Measurements from ENCODE around the gene GSTO1.
A peak's percentile ranks its signal among the peaks of the same experiment; 100 is the strongest.
"Not testable (repeated sequence)": the region's sequence is repeated elsewhere in the genome, so short reads cannot be mapped to it uniquely, and the experiment has no call there.

The GSTO1 gene

DNA sequence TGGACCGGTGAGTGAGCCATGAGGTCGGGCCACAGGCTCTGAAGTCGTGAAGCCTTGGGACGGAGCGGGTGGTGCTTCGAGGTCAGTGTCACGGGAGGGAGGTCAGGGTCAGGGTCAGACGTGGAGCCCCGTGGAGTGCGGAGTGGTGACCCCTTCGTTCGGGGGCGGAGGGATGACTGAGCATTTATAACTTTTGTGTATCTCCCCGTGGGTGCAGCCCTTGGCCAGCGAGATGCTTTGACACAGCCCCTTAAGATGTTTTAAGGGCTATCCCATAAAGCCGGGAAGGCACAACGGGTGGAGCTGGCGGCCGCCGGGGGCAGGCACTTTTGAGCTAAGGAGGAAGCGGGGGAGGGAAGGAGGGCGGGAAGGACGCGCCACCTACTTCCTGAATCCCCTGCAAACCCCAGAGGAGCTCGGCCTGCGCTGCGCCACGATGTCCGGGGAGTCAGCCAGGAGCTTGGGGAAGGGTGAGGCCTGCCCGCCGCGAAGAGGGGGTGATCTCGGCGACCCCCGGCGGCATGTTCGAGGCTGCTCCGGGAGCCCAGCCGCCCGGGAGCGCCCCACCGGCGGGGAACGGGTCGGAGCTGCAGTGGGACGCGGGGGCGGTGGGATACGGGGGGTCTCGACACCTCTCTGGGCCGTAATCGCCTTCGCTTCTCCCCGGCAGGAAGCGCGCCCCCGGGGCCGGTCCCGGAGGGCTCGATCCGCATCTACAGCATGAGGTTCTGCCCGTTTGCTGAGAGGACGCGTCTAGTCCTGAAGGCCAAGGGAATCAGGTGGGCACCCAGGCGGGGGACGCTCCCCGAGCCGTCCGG is at the start of gene GSTO1:
Gene GSTO1 (plus strand): TSS at position 400 of the 818 bp plus-strand sequence. CDS start 37 bp downstream, at position 437.
- DNase-seq (ENCODE audit: low read depth, low spot score), result peak; percentile 78

DNA sequence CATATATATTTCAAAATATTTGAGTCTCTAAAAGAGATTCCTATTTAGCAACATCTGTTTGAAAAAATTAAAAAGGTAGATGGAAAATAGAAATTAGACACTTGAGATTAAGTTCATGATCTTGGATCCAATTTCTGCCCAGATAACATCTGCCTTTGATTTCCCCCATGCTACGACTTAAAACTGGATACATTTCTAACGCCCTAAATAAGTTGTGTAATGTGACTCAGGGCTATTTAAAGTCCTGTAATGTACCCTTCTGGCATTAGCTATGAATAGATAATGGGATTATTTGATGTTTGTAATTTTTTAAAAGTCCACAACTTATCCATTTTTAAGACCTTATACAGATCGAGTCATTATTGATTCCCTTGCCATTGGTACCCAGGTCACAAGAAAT is 46.0 kb upstream of the GSTO1 start:
- no peak for DNase-seq (ENCODE audit: low read depth, low spot score)

DNA sequence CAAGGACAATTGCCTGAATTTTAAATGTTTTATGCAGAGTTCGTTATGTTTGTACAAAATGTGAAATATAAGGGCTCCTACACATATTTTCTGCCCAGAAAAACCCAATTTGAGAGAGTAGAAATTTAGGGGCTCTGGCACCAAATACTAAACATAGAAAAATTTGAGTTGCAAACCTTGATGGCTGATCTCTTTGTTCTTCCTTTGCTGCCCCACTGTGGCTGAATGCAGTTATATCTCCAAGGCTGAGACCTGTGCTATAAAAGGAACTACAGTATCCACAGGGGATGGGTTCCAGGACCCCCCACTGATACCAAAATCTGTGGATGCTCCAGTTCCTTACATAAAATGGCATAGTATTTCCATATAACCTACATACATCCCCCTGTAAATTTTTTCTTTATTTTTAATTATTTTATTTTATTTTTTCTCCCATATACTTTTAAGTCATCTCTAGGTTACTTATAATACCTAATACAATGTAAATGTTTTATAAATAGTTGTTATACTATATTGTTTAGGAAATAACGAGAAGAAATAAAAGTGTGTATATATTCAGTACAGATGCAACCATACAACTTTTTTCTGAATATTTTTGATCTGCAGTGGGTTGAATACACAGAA is 45.0 kb upstream of the GSTO1 start:
- peak; percentile 61 for DNase-seq (ENCODE audit: low read depth, low spot score)

DNA sequence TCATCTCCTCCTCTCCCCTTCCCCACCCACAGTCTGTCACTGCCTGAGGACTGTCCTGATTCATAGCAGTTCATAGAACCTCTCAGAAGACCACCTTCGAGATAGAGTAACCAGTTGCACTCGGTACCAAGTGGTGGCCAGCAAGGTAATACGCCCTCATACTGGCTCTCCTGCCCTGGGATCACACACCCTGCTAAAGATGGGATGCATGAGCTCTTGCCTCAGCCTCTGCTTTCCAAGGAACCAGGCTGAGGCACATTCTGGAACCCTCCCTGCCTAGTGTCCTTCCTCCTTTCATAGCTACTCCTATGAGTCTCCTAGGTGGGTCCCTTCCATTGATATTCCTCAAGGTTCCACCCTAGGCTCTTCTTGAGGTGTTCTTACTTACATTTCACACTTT is 38.1 kb upstream of the GSTO1 start:
- no peak for DNase-seq (ENCODE audit: low read depth, low spot score)

DNA sequence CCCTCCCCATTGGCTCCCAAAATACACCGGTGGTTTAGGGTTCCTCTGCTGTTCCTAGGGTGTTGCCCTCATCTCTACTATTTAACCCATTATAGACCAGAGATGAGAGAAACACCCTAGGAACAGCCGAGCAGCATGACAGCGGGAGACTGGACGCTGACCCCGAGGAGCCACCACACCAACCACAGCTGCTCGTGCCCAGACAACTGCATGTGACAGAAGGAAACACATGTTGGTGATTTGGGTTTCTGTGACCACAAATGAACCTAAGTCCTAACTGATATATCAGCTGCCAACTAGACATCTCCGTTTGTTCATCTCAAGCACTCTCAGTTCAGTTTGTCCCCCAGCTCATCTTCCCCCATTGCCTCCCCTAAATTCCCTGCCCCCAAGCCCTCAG is 35.9 kb upstream of the GSTO1 start:
- no peak for DNase-seq (ENCODE audit: low read depth, low spot score)

DNA sequence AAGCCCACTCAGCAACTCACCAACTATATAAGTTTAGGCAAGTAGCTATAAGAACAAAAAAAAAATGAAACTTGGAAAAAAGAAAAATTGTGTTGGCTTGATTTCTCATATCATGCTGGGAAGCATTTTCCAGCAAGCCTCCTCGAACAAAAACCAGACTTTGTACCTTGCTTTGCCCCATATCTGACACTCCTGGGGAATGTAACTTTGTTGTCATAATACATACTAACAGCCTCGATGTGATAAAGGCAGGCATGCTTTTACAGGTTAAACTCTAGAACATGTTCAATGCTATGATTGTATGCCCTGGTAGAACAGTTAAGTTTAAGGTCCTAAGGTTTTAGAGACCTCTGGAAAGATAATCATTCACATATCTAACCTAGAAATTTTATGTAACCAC is 34.2 kb upstream of the GSTO1 start:
- DNase-seq (ENCODE audit: low read depth, low spot score), result no peak

DNA sequence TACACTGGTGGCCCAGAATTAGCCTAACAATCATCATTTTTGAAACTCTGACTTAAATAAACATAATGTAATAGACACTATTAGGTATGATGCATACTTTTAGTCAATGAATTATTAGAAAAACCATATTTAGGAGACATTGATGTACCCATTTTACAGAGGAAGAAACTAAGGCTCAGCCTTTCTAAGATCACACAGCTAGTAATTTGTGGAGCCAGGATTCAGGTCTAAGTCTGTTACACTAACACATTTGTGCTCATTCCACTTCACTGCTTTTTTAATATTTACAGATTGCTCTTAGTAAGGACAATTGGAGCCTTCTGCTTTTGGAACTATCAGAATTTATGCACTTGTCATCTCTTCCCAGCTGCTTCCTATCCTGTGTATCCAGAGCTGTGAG is 31.4 kb upstream of the GSTO1 start:
- DNase-seq (ENCODE audit: low read depth, low spot score), result no peak

DNA sequence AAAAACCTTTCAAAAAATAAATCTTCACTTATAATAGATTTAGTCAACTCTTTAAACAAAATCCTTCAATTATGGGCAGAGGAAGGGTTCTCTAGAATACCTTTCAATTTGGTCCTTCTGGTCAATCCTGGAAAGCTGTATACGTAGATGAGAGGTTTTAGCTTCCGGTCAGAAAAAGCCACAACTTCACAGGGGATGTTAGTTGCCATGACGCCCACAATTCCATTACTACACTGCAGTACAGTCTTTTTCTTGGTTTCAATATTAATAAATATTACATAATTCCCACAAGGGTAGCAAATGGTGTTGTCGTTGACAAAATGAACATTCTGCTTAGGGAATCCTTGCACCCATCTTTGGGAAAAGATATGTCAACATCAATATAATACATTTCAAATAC is 24.2 kb upstream of the GSTO1 start:
- no peak for DNase-seq (ENCODE audit: low read depth, low spot score)

DNA sequence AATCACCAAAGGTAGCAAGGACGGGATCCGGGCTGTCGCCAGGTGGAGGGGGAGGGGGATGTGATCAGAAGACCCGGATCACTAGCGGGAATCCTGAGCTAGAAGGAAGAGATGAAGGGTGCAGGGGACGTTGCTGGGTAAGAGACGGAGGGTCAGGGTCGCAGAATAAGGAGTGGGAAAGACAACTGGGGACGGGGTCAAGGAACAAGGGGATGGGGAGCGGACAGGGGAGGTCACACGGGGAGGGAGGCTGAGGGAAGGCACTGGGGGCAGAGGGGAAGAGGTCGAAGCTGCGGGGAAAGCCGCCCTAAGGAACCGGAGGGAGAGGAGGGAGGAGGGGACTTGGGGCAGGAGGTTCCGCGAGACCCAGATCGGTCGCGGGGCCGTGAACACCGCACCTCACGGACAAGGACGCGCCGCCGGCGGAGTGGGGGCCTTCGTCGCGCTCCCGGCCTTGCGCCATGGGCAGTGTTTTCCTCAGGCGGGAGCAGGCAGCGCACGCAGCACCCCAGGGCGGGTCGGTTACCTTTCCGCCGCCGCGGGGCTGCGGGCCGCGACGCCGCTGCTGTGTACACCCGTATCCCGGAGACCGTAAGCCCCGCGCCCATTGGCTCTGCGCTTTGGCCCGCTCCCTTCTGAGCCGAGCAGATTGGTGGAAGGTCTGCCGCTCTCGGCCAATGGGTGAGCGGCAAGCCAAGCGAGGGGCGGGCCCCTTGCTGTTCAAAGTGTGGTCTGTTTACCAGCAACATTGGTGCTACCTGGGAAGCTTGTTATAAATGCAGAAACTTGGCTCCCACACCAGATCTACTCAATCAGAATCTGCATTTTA is 22.7 kb upstream of the GSTO1 start, which contains the start of gene CFAP43:
Gene CFAP43 (minus strand): TSS at position 581 of the 829 bp plus-strand sequence. CDS start 118 bp downstream, at position 463.
- DNase-seq (ENCODE audit: low read depth, low spot score), result peak; percentile 98

DNA sequence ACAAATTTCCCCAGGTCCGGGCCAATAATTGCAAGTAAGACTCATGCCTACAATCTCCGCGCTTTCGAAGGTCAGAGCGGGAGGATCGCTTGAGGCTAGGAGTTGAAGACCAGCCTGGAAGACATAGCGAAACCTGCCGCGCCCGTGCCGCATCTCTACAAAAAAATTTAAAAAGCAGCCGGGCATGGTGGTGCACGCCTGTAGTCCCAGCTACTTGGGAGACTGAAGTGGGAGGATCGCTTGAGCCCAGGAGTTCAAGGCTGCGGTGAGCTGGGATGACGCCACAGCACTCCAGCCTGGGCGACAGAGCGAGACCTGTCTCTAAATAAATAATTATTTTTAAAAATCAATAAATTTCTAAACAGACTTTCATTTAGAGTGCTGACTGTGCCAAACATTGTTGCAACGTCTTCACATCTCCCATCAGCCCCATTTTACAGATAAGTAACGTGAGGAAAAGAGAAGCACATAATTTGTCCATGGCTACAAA is 22.0 kb upstream of the GSTO1 start:
- DNase-seq (ENCODE audit: low read depth, low spot score), result no peak

DNA sequence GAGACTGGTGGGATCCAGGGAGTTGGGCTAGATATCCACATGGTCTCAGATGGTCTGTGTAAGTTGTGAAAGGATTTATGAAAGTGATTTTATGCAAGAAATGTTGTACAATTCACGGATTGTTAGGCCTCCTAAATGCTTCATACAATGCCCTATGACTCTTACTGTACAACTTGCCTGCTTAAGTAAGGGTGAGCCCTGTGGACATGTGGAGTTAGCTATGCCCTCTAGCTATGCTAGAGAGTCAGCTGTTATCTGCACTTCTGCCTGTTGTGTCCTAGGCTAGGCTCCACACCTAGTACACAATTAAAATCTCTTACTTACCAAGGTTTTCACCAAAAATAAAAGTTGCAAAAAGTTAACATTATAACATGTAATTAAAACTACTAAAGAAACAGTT is 20.9 kb upstream of the GSTO1 start:
- no peak for DNase-seq (ENCODE audit: low read depth, low spot score)

DNA sequence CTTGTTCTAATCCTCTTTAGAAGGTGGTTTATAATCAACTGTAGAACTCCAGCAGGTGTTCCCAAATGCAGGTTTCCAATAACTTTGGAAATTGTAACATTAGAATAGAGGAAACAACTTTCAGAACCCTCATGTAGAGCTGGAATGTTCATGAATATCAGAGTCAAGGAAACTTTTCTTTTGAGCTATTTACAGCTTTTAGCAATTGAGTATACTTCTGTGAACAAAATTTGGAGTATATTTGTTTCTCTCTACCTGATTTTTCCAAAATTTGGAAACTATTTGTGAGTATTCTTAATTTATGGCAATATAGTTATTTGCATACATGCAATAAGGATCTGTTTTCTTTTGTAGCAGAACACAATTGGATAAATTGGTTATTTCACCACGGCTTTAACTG is 19.8 kb upstream of the GSTO1 start:
- DNase-seq (ENCODE audit: low read depth, low spot score), result no peak

DNA sequence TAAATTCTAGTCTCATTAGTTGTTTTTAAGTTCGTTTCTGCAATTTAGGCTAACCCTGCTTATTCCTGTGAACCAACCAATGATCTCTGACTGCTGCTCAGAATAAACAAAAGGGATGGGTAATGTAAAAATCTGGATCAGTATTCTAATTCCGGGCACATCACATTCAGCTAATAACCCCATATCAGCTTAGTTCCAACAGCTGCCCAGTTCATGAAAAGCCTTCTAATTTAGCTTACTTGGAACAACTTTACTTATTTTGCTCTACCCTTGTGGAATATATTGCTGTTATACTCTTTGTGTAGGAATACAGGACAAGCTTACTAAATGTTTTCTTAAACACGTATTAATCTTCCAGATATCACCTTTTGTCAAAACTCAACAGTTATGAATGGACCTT is 18.9 kb upstream of the GSTO1 start:
- no peak for DNase-seq (ENCODE audit: low read depth, low spot score)

DNA sequence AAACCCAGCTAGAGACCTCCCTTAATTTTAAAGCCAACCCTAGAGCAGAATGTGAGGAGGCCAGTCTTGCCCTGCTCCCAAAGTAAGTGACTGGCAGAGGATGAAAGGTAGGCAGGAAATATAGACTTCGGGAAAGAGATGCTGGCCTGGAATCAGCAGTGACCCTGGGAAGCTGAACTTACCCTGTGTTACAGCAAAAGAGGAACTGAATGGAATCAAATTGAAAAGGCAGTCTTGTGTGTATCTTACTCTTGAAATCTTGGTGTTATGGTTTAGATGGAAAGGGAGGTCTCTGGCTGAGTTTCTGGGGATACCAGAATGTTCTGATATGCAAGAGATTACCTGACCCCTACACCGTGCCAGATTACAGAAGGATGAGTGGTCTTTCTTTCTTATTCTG is 14.6 kb upstream of the GSTO1 start:
- no peak for DNase-seq (ENCODE audit: low read depth, low spot score)

DNA sequence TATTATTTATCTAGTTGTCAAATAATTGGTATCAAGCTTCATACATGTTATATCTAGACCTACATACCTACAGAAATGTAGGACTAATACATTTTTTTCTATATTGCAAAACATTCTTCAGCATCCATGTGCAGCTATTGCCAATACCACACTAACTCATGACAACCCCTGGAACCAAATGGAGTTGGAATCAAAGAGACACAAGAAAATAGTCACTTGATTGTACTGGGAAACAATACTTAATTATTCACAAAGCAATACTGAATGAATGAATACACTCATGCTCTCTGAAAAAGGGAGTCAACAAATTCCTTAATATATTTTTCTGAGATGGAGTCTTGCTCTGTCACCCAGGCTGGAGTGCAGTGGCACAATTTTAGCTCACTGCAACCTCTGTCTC is 12.1 kb upstream of the GSTO1 start:
- no peak for DNase-seq (ENCODE audit: low read depth, low spot score)

DNA sequence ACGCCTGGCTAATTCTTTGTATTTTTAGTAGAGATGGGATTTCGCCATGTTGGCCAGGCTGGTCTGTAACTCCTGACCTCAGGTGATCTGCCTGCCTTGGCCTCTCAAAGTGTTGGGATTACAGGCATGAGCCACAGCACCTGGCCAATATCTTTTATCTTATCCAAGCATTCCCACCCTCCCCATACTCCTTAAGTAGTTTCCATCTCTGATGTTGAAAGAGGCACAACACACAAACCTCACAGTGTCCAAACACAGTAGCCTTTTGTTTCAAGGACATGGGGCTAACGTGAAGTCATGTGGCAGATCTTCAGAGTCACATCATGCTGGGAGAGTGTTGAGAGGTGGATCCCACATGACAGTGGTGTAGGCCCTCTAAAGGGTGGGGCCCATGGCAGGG is 11.7 kb upstream of the GSTO1 start:
- not testable (repeated sequence) for DNase-seq (ENCODE audit: low read depth, low spot score)

DNA sequence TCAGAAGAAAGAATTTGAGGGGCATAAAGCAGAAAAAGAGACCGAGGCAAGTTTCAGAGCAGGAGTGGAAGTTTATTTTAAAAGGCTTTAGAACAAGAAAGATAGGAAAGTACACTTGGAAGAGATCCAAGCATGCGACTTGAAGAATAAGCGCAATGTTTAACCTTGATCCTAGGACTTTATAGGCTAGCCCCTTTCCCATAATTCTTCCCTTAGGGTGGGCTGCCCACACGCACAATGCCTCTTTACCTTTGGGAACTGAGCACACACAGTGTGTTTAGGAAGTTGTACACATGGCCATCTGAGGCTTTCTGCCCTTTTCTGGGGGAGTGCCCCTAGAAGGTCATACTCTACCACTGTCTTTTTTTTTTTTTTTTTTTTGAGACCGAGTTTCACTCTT is 11.2 kb upstream of the GSTO1 start:
- no peak for DNase-seq (ENCODE audit: low read depth, low spot score)

DNA sequence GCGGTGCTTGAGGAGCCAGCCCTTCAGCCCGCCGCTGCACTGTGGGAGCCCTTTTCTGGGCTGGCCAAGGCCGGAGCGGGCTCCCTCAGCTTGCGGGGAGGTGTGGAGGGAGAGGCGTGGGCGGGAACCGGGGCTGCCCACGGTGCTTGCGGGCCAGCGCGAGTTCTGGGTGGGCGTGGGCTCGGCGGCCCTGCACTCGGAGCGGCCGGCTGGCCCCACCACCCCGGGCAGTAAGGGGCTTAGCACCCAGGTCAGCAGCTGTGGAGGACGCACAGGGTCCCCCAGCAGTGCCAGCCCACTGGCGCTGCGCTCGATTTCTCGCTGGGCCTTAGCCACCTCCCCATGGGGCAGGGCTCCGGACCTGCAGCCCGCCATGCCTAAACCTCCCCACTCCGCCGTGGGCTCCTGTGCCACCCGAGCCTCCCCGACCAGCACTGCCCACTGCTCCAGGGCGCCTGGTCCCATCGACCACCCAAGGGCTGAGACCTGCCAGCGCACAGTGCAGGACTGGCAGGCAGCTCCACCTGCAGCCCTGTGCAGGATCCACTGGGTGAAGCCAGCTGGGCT is 9.5 kb upstream of the GSTO1 start:
- DNase-seq (ENCODE audit: low read depth, low spot score), result no peak

DNA sequence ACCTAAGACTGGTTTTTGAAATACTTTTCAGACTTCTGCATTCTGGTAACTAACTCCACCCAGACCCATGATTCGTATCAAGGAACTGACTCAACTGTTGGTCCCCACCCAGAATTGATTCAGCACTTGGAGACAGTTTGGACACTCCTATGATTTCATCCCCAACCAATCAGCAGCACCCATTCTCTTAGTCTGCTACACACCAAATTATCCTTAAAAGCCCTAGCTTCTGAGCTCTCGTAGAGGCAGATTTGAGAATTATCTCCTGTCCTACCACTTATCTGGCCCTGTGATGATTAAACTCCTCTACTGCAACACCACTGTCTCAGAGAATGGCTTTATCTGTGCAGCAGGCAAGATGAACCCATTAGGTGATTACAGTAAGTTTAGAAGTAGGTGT is 7.7 kb upstream of the GSTO1 start:
- DNase-seq (ENCODE audit: low read depth, low spot score), result no peak

DNA sequence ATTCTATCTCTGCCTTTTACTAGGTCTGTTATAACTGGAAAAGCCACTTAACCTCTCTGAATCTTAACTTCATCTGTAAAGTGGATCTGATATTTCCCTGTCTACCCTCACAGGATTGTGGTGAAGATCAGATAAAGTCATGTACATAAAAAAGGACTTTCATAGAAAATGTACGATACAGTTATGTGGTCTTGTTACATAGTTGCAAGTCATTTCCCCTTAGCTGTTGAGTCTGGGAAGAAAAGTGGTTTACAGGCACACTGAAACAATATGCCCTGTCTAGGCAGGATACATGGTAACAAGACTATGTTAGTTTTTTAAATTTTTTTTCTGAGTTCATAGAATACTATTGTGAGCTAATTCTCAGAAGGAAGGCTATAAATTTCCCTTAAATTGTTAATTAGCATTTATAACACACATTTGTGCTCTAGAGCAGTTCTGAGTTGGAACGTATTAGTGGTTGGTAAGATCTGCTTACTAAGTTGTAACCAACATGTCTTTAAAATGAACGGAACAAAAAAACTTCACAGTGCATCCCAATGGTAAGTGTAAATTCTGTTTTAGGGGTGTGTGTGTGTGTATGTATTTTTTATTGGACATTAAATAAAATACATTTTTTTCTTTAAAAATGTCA is 7.1 kb upstream of the GSTO1 start:
- no peak for DNase-seq (ENCODE audit: low read depth, low spot score)

DNA sequence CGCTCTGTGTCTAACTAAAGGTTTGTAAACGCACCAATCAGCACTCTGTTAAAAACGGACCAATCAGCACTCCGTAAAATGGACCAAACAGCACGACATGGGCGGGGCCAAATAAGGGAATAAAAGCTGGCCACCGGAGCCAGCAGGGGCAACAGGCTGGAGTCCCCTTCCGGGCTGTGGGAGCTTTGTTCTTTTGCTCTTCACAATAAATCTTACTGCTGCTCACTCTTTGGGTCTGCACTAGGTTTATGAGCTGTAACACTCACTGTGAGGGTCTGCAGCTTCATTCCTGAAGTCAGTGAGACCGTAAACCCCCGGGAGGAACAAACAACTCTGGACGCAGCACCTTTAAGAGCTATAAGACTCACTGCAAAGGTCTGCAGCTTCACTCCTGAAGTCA is 5.8 kb upstream of the GSTO1 start:
- not testable (repeated sequence) for DNase-seq (ENCODE audit: low read depth, low spot score)
